ENCODE data around the gene WNT9B. TPM values are rescaled to one million over a fixed set of nuclear protein-coding genes. Genes with fewer than 3 reads are reported as not detected.

Gene WNT9B
- total and polyA plus RNA-seq, 2 experiments from 2014 or later: 2.4 to 2.6 TPM

DNA sequence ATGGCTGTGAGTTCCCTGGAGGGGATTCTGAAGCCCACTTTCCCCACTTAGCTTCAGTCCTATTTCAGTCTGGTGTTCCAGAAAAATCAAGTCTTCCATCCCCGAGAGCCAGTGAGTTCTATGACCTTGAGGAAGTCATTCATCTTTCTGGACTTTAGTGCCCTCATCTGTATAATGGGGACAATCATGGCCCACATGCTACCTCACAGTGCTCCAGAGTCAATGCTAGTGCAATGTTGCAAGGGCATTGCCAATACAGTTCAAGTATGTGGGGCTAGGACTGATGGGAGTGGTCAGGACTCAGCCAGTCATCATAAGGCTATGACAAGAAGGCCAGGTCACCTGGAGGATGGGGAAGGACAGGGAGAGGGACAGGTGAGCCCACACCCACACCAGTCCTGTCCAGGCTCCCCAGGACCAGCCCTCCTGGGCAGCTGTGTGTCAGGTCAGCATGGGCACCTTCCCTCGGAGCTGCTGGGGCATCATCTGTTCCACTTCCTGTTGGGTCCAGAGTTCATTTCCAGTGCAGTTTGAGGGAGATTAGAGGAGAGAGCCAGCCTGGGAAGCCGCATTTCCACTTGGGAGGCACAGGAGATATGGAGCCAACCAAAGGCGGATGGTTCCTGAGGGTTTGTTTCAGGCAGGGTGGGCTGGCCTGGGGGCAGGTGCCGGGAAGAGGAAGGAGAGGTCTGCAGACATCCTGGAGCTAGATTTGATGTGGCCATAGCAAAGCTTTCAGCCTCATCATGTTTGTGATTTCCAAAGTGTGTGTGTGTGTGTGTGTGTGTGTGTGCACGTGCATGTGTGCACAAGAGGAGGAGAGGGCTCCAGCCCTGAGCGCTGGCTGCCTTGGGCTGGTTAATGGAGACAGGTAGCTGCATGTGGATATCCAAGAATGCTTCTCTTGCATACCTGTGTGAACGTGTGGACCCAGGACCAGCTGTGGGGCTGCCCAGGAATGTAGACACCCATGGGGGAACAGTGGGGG is 3.9 kb upstream of the WNT9B start:
- no peak overlapping the region for H2AFZ ChIP-seq
- no peaks in the 10 kb centered on the region for H3K9me2 ChIP-seq (replicated peaks; ENCODE audit: insufficient read depth)
- peaks cover 5% of the 10 kb centered on the region for H3K4me1 ChIP-seq (ENCODE audit: insufficient read depth)
- H3K36me3 ChIP-seq (replicated peaks; ENCODE audit: insufficient read depth, low read depth): no peaks in the 10 kb centered on the region
- H3K27me3 ChIP-seq: peaks cover 27% of the 10 kb centered on the region
- no peak overlapping the region for H3K4me2 ChIP-seq
- no peak for DNase-seq (ENCODE audit: low spot score)
- H3K79me2 ChIP-seq: no peaks in the 10 kb centered on the region
- no peaks in the 10 kb centered on the region for H3K9me3 ChIP-seq (ENCODE audit: low read depth)
- no peak overlapping the region for H3K27ac ChIP-seq
- H4K20me1 ChIP-seq (ENCODE audit: insufficient read depth, poor library complexity, severe bottlenecking): no peaks in the 10 kb centered on the region
- WGBS (ENCODE audit: low lambda C conversion rate, missing lambda C conversion rate): 72% methylated on average over 8 of the region's 8 CpGs
- TF ChIP-seq EZH2phosphoT487 (IDR thresholded peaks at IDR 0.05; ENCODE audit: low read depth, severe bottlenecking, unreplicated experiment) (no peak), EZH2 (IDR thresholded peaks at IDR 0.05; ENCODE audit: borderline replicate concordance) (no peak)
- TF ChIP-seq, protein P1, sequence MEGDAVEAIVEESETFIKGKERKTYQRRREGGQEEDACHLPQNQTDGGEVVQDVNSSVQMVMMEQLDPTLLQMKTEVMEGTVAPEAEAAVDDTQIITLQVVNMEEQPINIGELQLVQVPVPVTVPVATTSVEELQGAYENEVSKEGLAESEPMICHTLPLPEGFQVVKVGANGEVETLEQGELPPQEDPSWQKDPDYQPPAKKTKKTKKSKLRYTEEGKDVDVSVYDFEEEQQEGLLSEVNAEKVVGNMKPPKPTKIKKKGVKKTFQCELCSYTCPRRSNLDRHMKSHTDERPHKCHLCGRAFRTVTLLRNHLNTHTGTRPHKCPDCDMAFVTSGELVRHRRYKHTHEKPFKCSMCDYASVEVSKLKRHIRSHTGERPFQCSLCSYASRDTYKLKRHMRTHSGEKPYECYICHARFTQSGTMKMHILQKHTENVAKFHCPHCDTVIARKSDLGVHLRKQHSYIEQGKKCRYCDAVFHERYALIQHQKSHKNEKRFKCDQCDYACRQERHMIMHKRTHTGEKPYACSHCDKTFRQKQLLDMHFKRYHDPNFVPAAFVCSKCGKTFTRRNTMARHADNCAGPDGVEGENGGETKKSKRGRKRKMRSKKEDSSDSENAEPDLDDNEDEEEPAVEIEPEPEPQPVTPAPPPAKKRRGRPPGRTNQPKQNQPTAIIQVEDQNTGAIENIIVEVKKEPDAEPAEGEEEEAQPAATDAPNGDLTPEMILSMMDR (IDR thresholded peaks at IDR 0.05; ENCODE audit: poor library complexity): no peak
- no peak overlapping the region for H3K4me3 ChIP-seq

DNA sequence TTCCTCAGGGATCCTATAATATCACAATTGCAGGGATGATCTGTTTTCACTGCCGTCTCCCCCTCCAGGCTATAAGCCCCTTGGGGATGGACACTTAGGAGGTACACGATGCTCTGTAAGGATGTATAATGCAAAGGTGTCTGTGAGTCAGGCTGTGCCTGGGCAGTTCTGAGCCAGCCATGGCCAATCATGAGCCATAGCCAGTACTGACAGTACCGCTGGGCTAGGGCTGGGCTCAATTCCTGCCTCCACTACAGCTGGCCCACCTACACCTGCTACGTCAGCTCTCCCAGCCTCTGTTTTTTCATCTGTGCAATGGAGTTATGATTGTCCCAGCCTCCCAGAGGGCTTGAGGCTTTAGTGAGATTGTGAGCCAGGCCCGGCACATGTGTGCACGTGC is 2.8 kb upstream of the WNT9B start:
- H3K9me2 ChIP-seq (replicated peaks; ENCODE audit: insufficient read depth): no peaks in the 10 kb centered on the region
- TF ChIP-seq EZH2phosphoT487 (IDR thresholded peaks at IDR 0.05; ENCODE audit: low read depth, severe bottlenecking, unreplicated experiment): no peak
- TF ChIP-seq, protein P1 (IDR thresholded peaks at IDR 0.05; ENCODE audit: poor library complexity): no peak
- TF ChIP-seq EZH2 (IDR thresholded peaks at IDR 0.05; ENCODE audit: borderline replicate concordance): no peak

DNA sequence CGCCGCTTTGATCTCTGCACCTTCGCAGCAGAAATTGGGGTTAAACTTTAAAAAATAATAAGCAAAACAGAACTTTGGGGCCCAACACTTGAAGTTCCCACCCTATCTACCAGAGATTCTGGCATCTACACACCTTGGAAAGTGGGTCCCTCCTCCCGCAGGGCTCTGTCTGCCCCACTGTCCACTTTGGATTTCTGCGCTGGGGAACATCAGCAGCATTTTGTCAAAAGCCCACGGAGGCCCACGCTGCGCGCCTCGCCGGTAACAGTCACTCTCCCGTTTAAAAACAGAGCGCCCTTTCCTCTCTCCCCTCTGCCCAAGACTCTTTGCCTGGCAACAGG is 725 bp upstream of the WNT9B start:
- H3K4me3 ChIP-seq: no peak overlapping the region

More for the DNA sequence above, 2.8 kb upstream of the WNT9B start:
- no peak for DNase-seq (ENCODE audit: low spot score)
- Histone ChIP-seq H4K20me1 (ENCODE audit: insufficient read depth, poor library complexity, severe bottlenecking) (no peaks in the 10 kb centered on the region), H3K79me2 (no peaks in the 10 kb centered on the region), H3K4me3 (no peak overlapping the region), H3K36me3 (replicated peaks; ENCODE audit: insufficient read depth, low read depth) (no peaks in the 10 kb centered on the region), H3K27me3 (peaks cover 35% of the 10 kb centered on the region), H2AFZ (no peak overlapping the region), H3K4me2 (no peak overlapping the region), H3K4me1 (ENCODE audit: insufficient read depth) (peaks cover 5% of the 10 kb centered on the region), H3K27ac (no peak overlapping the region), H3K9me3 (ENCODE audit: low read depth) (no peaks in the 10 kb centered on the region)
- WGBS (ENCODE audit: low lambda C conversion rate, missing lambda C conversion rate): 82% methylated on average over 6 of the region's 6 CpGs

More for the DNA sequence above, 725 bp upstream of the WNT9B start:
- peak overlapping the region; percentile 100 for H3K4me2 ChIP-seq
- H2AFZ ChIP-seq: peak overlapping the region; percentile 20
- peaks cover 41% of the 10 kb centered on the region for H3K27me3 ChIP-seq
- H3K9me2 ChIP-seq (replicated peaks; ENCODE audit: insufficient read depth): no peaks in the 10 kb centered on the region
- no peak overlapping the region for H3K27ac ChIP-seq
- no peaks in the 10 kb centered on the region for H3K36me3 ChIP-seq (replicated peaks; ENCODE audit: insufficient read depth, low read depth)
- H3K4me1 ChIP-seq (ENCODE audit: insufficient read depth): peaks cover 5% of the 10 kb centered on the region
- no peaks in the 10 kb centered on the region for H4K20me1 ChIP-seq (ENCODE audit: insufficient read depth, poor library complexity, severe bottlenecking)
- H3K9me3 ChIP-seq (ENCODE audit: low read depth): no peaks in the 10 kb centered on the region
- WGBS (ENCODE audit: low lambda C conversion rate, missing lambda C conversion rate): 46% methylated on average over 13 of the region's 13 CpGs
- DNase-seq (ENCODE audit: low spot score): no peak
- no peak for TF ChIP-seq EZH2phosphoT487 (IDR thresholded peaks at IDR 0.05; ENCODE audit: low read depth, severe bottlenecking, unreplicated experiment)
- TF ChIP-seq, protein P1 (IDR thresholded peaks at IDR 0.05; ENCODE audit: poor library complexity): no peak
- no peak for TF ChIP-seq EZH2 (IDR thresholded peaks at IDR 0.05; ENCODE audit: borderline replicate concordance)
- no peaks in the 10 kb centered on the region for H3K79me2 ChIP-seq

Data from hepatocyte (in vitro differentiated cells).